GM23248 (cell line): ENCODE measurements around the gene RPL14. TPM values are rescaled to one million over a fixed set of nuclear protein-coding genes. Genes with fewer than 3 reads are reported as not detected.
A peak's percentile ranks its signal among the peaks of the same experiment; 100 is the strongest.

ENCODE experiments used
- DNase-seq: peaks from one replicate; pipeline ENCODE4 v3.0.0-alpha.2; 2015
- H2AFZ ChIP-seq: fragments of 200-600 bp; sonication (generic); 2 replicates; pipeline ENCODE4 v1.6.1; 2016; ENCODE audit warnings: antibody characterized with exemption
- H3F3A ChIP-seq: fragments of 200-600 bp; sonication (generic); 2 replicates; pipeline ENCODE4 v1.6.1; 2016; ENCODE audit warnings: mild to moderate bottlenecking, antibody characterized with exemption, mixed run types; ENCODE audit not compliant: insufficient read depth
- H3K27ac ChIP-seq: fragments of 200-600 bp; sonication (generic); 2 replicates; pipeline ENCODE4 v1.5.1; 2016; ENCODE audit warnings: mild to moderate bottlenecking
- H3K27me3 ChIP-seq: fragments of 200-600 bp; sonication (generic); replicated peaks from 2 replicates; pipeline ENCODE4 v1.6.1; 2016; ENCODE audit warnings: mild to moderate bottlenecking; ENCODE audit not compliant: insufficient read depth
- H3K36me3 ChIP-seq: fragments of 200-600 bp; sonication (generic); 2 replicates; pipeline ENCODE4 v1.6.1; 2016; ENCODE audit warnings: low read depth, mild to moderate bottlenecking
- H3K4me1 ChIP-seq: fragments of 200-600 bp; sonication (generic); 2 replicates; pipeline ENCODE4 v1.6.1; 2016; ENCODE audit warnings: mild to moderate bottlenecking; ENCODE audit not compliant: insufficient read depth
- H3K4me2 ChIP-seq: fragments of 200-600 bp; sonication (generic); one replicate; pipeline ENCODE4 v1.6.1; 2016; ENCODE audit warnings: mild to moderate bottlenecking; ENCODE audit not compliant: unreplicated experiment
- H3K4me3 ChIP-seq: fragments of 200-600 bp; sonication (generic); 2 replicates; pipeline ENCODE4 v1.5.1; 2016; ENCODE audit warnings: mild to moderate bottlenecking
- H3K79me2 ChIP-seq: fragments of 200-600 bp; sonication (generic); 2 replicates; pipeline ENCODE4 v1.6.1; 2016; ENCODE audit warnings: mild to moderate bottlenecking; ENCODE audit not compliant: insufficient read depth
- H3K9ac ChIP-seq: fragments of 200-600 bp; sonication (generic); 2 replicates; pipeline ENCODE4 v1.6.1; 2016; ENCODE audit warnings: mild to moderate bottlenecking
- H3K9me2 ChIP-seq: fragments of 200-600 bp; sonication (generic); 2 replicates; pipeline ENCODE4 v1.6.1; 2016; ENCODE audit warnings: mixed run types, mild to moderate bottlenecking, moderate library complexity; ENCODE audit not compliant: insufficient read depth
- H3K9me3 ChIP-seq: fragments of 200-600 bp; sonication (generic); one replicate; pipeline ENCODE4 v1.6.1; 2017; ENCODE audit warnings: low read depth
- H4K20me1 ChIP-seq: fragments of 200-600 bp; sonication (generic); 2 replicates; pipeline ENCODE4 v1.6.0; 2016; ENCODE audit not compliant: insufficient read depth
- EZH2 ChIP-seq: fragments of 200-600 bp; sonication (generic); IDR thresholded peaks from 2 replicates; pipeline ENCODE4 v1.6.1; 2018; ENCODE audit warnings: antibody characterized with exemption, mild to moderate bottlenecking; ENCODE audit not compliant: insufficient read depth, poor library complexity, severe bottlenecking
- EZH2phosphoT487 ChIP-seq: fragments of 200-600 bp; sonication (generic); IDR thresholded peaks from 2 replicates; pipeline ENCODE4 v1.6.1; 2018; ENCODE audit warnings: antibody characterized with exemption, moderate library complexity, mild to moderate bottlenecking, low read depth; ENCODE audit not compliant: insufficient read depth
- WGBS, 2 experiments: methylation state at CpG; one replicate each; pipeline ENCODE4 v1.1.6; 2015 to 2017; ENCODE audit warnings: low lambda C conversion rate in 2 of 2, low coverage in 1 of 2; ENCODE audit errors: missing lambda C conversion rate in 2 of 2; 5-methylcytosine and 5-hydroxymethylcytosine counted together
- in situ Hi-C: fragments of 300-500 bp; cut with MboI; formaldehyde crosslinking; loops from 2 replicates; pipeline ENCODE4 v1.15.0; 2020
- polyA plus RNA-seq: library from polyadenylated mRNA; unstranded; fragments of >200 nt; fragmentation: Nextera tagmentation; extraction: Ambion mirVana; gene quantifications from 2 replicates; pipeline ENCODE4 v1.2.1, GENCODE V29; 2016
- small RNA-seq: library from RNA; depleted of rRNA; stranded (forward); fragments of <200 nt; gene quantifications from one replicate; pipeline ENCODE3, GENCODE V24; 2014; ENCODE audit warnings: low read depth, low replicate concordance
- total RNA-seq: library from RNA; depleted of rRNA; stranded (reverse); fragments of >200 nt; shearing (Covaris generic); gene quantifications from 2 replicates; pipeline ENCODE4 v1.2.3, GENCODE V29; 2014; rRNA removed

The RPL14 gene
- total and polyA plus RNA-seq, 2 experiments from 2014 or later, result 220 to 431 TPM

DNA sequence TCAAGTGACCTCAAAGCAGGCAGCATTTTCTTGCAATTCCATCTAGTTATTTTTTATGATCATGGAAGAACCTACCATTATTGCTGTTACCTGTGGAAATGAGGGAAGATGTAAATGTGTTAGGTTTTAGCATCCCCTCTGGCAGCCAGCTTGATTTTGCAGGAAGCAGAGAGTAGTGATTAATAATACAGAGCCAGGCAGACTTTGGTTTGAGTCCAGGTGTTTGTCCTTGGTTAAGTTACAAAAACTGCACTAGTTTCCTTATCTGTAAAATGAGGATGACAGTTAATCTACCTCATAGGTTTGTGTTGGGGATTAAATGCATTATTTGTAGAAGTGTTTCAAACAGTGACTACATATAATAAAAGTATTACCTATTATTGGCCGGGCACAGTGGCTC, 60.9 kb downstream of the RPL14 start:
- H3K27ac ChIP-seq, result no peak overlapping the region

More for the DNA sequence above, 60.9 kb downstream of the RPL14 start:
- Histone ChIP-seq H3K36me3 (no peaks in the 10 kb centered on the region), H2AFZ (no peak overlapping the region), H3K9me2 (no peaks in the 10 kb centered on the region), H3K4me3 (no peak overlapping the region), H3K79me2 (no peaks in the 10 kb centered on the region), H3K27me3 (no peaks in the 10 kb centered on the region), H3K9me3 (no peaks in the 10 kb centered on the region), H3K9ac (no peak overlapping the region), H3F3A (peaks cover 10% of the 10 kb centered on the region), H4K20me1 (no peaks in the 10 kb centered on the region), H3K4me2 (no peak overlapping the region), H3K4me1 (peaks cover 9% of the 10 kb centered on the region)
- DNase-seq, result no peak
- TF ChIP-seq EZH2phosphoT487, result no peak
- no peak for TF ChIP-seq EZH2
- in situ Hi-C loops, result no loop called here
- WGBS, 2 experiments, result 67 to 74% methylated on average over 1 of the region's 1 CpG

Small RNA genes within 50 kb of the gene (small RNA-seq; reads per million reads assigned to genes)
- gene RNU5B-2P, result 511 reads per million, percentile 98 among the genes with 10 or more reads in this experiment

Other genes starting within 250 kb of the RPL14 start
- 20.2 and 25.5 TPM in 2 replicates for gene EIF1B, start 147.6 kb upstream of the RPL14 start, total RNA-seq
- 81.6 and 87.4 TPM in 2 replicates for gene EIF1B, start 147.6 kb upstream of the RPL14 start, polyA plus RNA-seq
- gene ENTPD3, start 70.2 kb upstream of the RPL14 start, total RNA-seq, result not detected in 2 replicates
- gene ENTPD3, start 70.2 kb upstream of the RPL14 start, polyA plus RNA-seq, result not detected in 2 replicates
- 3.2 and 4.4 TPM in 2 replicates for gene ZNF619, start 19.8 kb downstream of the RPL14 start, total RNA-seq
- gene ZNF619, start 19.8 kb downstream of the RPL14 start, polyA plus RNA-seq, result 2.0 and 2.3 TPM in 2 replicates
- 0.32 and 0.63 TPM in 2 replicates for gene ZNF620, start 48.7 kb downstream of the RPL14 start, total RNA-seq
- 0.42 and 0.86 TPM in 2 replicates for gene ZNF620, start 48.7 kb downstream of the RPL14 start, polyA plus RNA-seq
- gene ZNF621, start 67.6 kb downstream of the RPL14 start, total RNA-seq, result 9.6 and 13.4 TPM in 2 replicates
- 7.0 and 7.9 TPM in 2 replicates for gene ZNF621, start 67.6 kb downstream of the RPL14 start, polyA plus RNA-seq